Trophoblast cell (in vitro differentiated cells and primary cell): Measurements from ENCODE around the gene CHST11.

Experiments used
- DNase-seq, 2 donors: peaks; one replicate each; pipeline ENCODE4 v3.0.0-alpha.2; 2016
- H2AFZ ChIP-seq: 2 replicates; pipeline ENCODE4 v1.6.1; 2013; ENCODE audit warnings: low read length, moderate library complexity, mild to moderate bottlenecking; ENCODE audit not compliant: insufficient read depth, poor library complexity
- H2AK5ac ChIP-seq: 2 replicates; pipeline ENCODE4 v1.6.1; 2013; ENCODE audit warnings: mild to moderate bottlenecking, low read length
- H2BK120ac ChIP-seq: 2 replicates; pipeline ENCODE4 v1.6.1; 2013; ENCODE audit warnings: low read length, mild to moderate bottlenecking, moderate library complexity; ENCODE audit not compliant: insufficient read depth, poor library complexity
- H2BK12ac ChIP-seq: 2 replicates; pipeline ENCODE4 v1.6.1; 2013; ENCODE audit warnings: mild to moderate bottlenecking, low read length, moderate library complexity
- H2BK5ac ChIP-seq: 2 replicates; pipeline ENCODE4 v1.6.1; 2013; ENCODE audit warnings: low read length, low read depth, moderate library complexity, mild to moderate bottlenecking; ENCODE audit not compliant: poor library complexity
- H3K14ac ChIP-seq: 2 replicates; pipeline ENCODE4 v1.6.1; 2013; ENCODE audit warnings: mild to moderate bottlenecking, low read length
- H3K18ac ChIP-seq: 2 replicates; pipeline ENCODE4 v1.6.1; 2013; ENCODE audit warnings: mild to moderate bottlenecking, low read length
- H3K23ac ChIP-seq: 2 replicates; pipeline ENCODE4 v1.6.1; 2013; ENCODE audit warnings: low read length
- H3K27ac ChIP-seq: 2 replicates; pipeline ENCODE4 v1.5.1; 2013; ENCODE audit warnings: low read depth, mild to moderate bottlenecking, inconsistent platforms, low read length, moderate library complexity
- H3K27me3 ChIP-seq: 2 replicates; pipeline ENCODE4 v1.6.1; 2013; ENCODE audit warnings: inconsistent platforms, mild to moderate bottlenecking, low read length, moderate library complexity; ENCODE audit not compliant: insufficient read depth
- H3K36me3 ChIP-seq, 2 experiments: 1 replicate in 1 of 2; 2 replicates in 1 of 2; pipeline ENCODE4 v1.6.1; 2013; ENCODE audit warnings: low read length in 2 of 2, mild to moderate bottlenecking in 2 of 2, moderate library complexity in 1 of 2; ENCODE audit not compliant: insufficient read depth in 2 of 2, control insufficient read depth in 1 of 2
- H3K4ac ChIP-seq: 2 replicates; pipeline ENCODE4 v1.6.1; 2013; ENCODE audit warnings: low read depth, mild to moderate bottlenecking, low read length, moderate library complexity
- H3K4me1 ChIP-seq, 2 experiments: 1 replicate in 1 of 2; 2 replicates in 1 of 2; pipeline ENCODE4 v1.6.1; 2013; ENCODE audit warnings: low read length in 2 of 2, mild to moderate bottlenecking in 2 of 2, moderate library complexity in 1 of 2; ENCODE audit not compliant: insufficient read depth in 2 of 2, control insufficient read depth in 1 of 2
- H3K4me2 ChIP-seq: 2 replicates; pipeline ENCODE4 v1.6.1; 2013; ENCODE audit warnings: inconsistent platforms, mild to moderate bottlenecking, low read length, moderate library complexity
- H3K4me3 ChIP-seq: 2 replicates; pipeline ENCODE4 v1.5.1; 2013; ENCODE audit warnings: mild to moderate bottlenecking, low read depth, low read length, inconsistent platforms
- H3K79me1 ChIP-seq: one replicate; pipeline ENCODE4 v1.6.1; 2013; ENCODE audit warnings: low read length
- H3K79me2 ChIP-seq: 2 replicates; pipeline ENCODE4 v1.6.1; 2013; ENCODE audit warnings: low read length, mild to moderate bottlenecking; ENCODE audit not compliant: control insufficient read depth, insufficient read depth, poor library complexity
- H3K9ac ChIP-seq: 2 replicates; pipeline ENCODE4 v1.6.1; 2013; ENCODE audit warnings: mild to moderate bottlenecking, low read length
- H3K9me3 ChIP-seq: 2 replicates; pipeline ENCODE4 v1.6.1; 2013; ENCODE audit warnings: low read depth, mild to moderate bottlenecking, control low read depth, inconsistent platforms, low read length; ENCODE audit not compliant: insufficient read depth
- H4K12ac ChIP-seq: 2 replicates; pipeline ENCODE4 v1.6.1; 2013; ENCODE audit warnings: low read depth, mild to moderate bottlenecking, low read length, moderate library complexity
- H4K8ac ChIP-seq: 2 replicates; pipeline ENCODE4 v1.6.1; 2013; ENCODE audit warnings: low read depth, mild to moderate bottlenecking, low read length, moderate library complexity
- H4K91ac ChIP-seq: one replicate; pipeline ENCODE4 v1.6.1; 2013; ENCODE audit warnings: low read depth, mild to moderate bottlenecking, low read length, moderate library complexity
- WGBS: extraction: QIAGEN DNeasy Blood & Tissue Kit; methylation state at CpG from one replicate; pipeline ENCODE4 v1.1.7; 2013; ENCODE audit warnings: missing lambda C conversion rate; ENCODE audit not compliant: insufficient read length, insufficient coverage; ENCODE audit errors: extremely low coverage; 5-methylcytosine and 5-hydroxymethylcytosine counted together

Gene CHST11

GRCh38 chr12:104701756-104702155, 245.0 kb downstream of the CHST11 start:
- no peaks in the 10 kb centered on the region for H3K79me1 ChIP-seq
- no CpG with 5 or more reads among the region's 3 CpGs for WGBS
- peaks cover 8 to 9% of the 10 kb centered on the region in 2 experiments for H3K4me1 ChIP-seq
- H2AFZ ChIP-seq: no peak overlapping the region
- no peak overlapping the region for H2BK12ac ChIP-seq
- no peak overlapping the region for H2BK5ac ChIP-seq
- no peak overlapping the region for H3K18ac ChIP-seq
- H4K12ac ChIP-seq: no peak overlapping the region
- no peak overlapping the region for H3K4me3 ChIP-seq
- no peaks in the 10 kb centered on the region for H3K27me3 ChIP-seq
- no peak overlapping the region for H4K91ac ChIP-seq
- H3K79me2 ChIP-seq: no peaks in the 10 kb centered on the region
- H4K8ac ChIP-seq: no peak overlapping the region
- no peak overlapping the region for H3K14ac ChIP-seq
- H3K27ac ChIP-seq: no peak overlapping the region
- H3K9me3 ChIP-seq: peaks cover 3% of the 10 kb centered on the region
- H3K36me3 ChIP-seq: peaks cover 0 to 2% of the 10 kb centered on the region in 2 experiments
- H2BK120ac ChIP-seq: no peak overlapping the region
- no peak overlapping the region for H3K9ac ChIP-seq
- H3K23ac ChIP-seq: no peak overlapping the region
- no peak overlapping the region for H3K4ac ChIP-seq
- DNase-seq: no peak
- no peak overlapping the region for H3K4me2 ChIP-seq
- no peak overlapping the region for H2AK5ac ChIP-seq

- Histone ChIP-seq H3K27ac (no peak overlapping the region), H2BK120ac (no peak overlapping the region), H4K91ac (no peak overlapping the region), H2BK12ac (no peak overlapping the region), H3K14ac (no peak overlapping the region), H4K8ac (no peak overlapping the region), H3K4me3 (no peak overlapping the region), H2BK5ac (no peak overlapping the region), H3K4ac (no peak overlapping the region), H3K79me2 (no peaks in the 10 kb centered on the region), H3K9ac (no peak overlapping the region), H3K79me1 (no peaks in the 10 kb centered on the region), H4K12ac (no peak overlapping the region), H2AK5ac (no peak overlapping the region), H2AFZ (no peak overlapping the region), H3K4me1 (peaks cover 8 to 9% of the 10 kb centered on the region in 2 experiments), H3K9me3 (peaks cover 3% of the 10 kb centered on the region), H3K23ac (no peak overlapping the region), H3K36me3 (peaks cover 0 to 2% of the 10 kb centered on the region in 2 experiments), H3K27me3 (no peaks in the 10 kb centered on the region), H3K18ac (no peak overlapping the region), H3K4me2 (no peak overlapping the region)
- WGBS: no CpG with 5 or more reads among the region's 21 CpGs
- no peak for DNase-seq
Measured at GRCh38 chr12:104702565-104703139, 245.9 kb downstream of the CHST11 start.

GRCh38 chr12:104703372-104703771, 246.6 kb downstream of the CHST11 start:
- Histone ChIP-seq H3K18ac (no peak overlapping the region), H2BK120ac (no peak overlapping the region), H3K23ac (no peak overlapping the region), H2BK5ac (no peak overlapping the region), H3K4me2 (no peak overlapping the region), H4K8ac (no peak overlapping the region), H3K79me2 (no peaks in the 10 kb centered on the region), H3K14ac (no peak overlapping the region), H3K27ac (no peak overlapping the region), H3K9me3 (peaks cover 3% of the 10 kb centered on the region), H2AK5ac (no peak overlapping the region), H3K27me3 (no peaks in the 10 kb centered on the region), H3K36me3 (peaks cover 0 to 2% of the 10 kb centered on the region in 2 experiments), H3K4me1 (peaks cover 8 to 9% of the 10 kb centered on the region in 2 experiments), H4K12ac (no peak overlapping the region), H3K4me3 (no peak overlapping the region), H3K9ac (no peak overlapping the region), H4K91ac (no peak overlapping the region), H2AFZ (no peak overlapping the region), H2BK12ac (no peak overlapping the region), H3K4ac (no peak overlapping the region), H3K79me1 (no peaks in the 10 kb centered on the region)
- DNase-seq: no peak
- WGBS: no CpG with 5 or more reads among the region's 8 CpGs

GRCh38 chr12:104704224-104704779, 247.6 kb downstream of the CHST11 start:
- H3K18ac ChIP-seq: no peak overlapping the region
- no peak overlapping the region for H2BK5ac ChIP-seq
- no peak overlapping the region for H3K9ac ChIP-seq
- H4K91ac ChIP-seq: no peak overlapping the region
- no peak overlapping the region for H2BK120ac ChIP-seq
- H2AK5ac ChIP-seq: no peak overlapping the region
- H3K4me1 ChIP-seq: peaks cover 8 to 9% of the 10 kb centered on the region in 2 experiments
- peaks cover 3% of the 10 kb centered on the region for H3K9me3 ChIP-seq
- no peak for DNase-seq
- H3K27ac ChIP-seq: no peak overlapping the region
- H3K79me1 ChIP-seq: no peaks in the 10 kb centered on the region
- no peak overlapping the region for H3K4me2 ChIP-seq
- H3K4me3 ChIP-seq: no peak overlapping the region
- WGBS: no CpG with 5 or more reads among the region's 7 CpGs
- no peak overlapping the region for H2BK12ac ChIP-seq
- H3K79me2 ChIP-seq: no peaks in the 10 kb centered on the region
- H4K8ac ChIP-seq: peak overlapping the region; percentile 35
- H3K4ac ChIP-seq: no peak overlapping the region
- H2AFZ ChIP-seq: no peak overlapping the region
- no peaks in the 10 kb centered on the region for H3K27me3 ChIP-seq
- peaks cover 0 to 2% of the 10 kb centered on the region in 2 experiments for H3K36me3 ChIP-seq
- H3K23ac ChIP-seq: no peak overlapping the region
- H4K12ac ChIP-seq: no peak overlapping the region
- no peak overlapping the region for H3K14ac ChIP-seq
